ENCODE data around the gene CDIPT.

The CDIPT gene

GRCh38 chr16:29816694-29817441 is 46.2 kb downstream of the CDIPT start:
- H3K4me3 ChIP-seq (ENCODE audit: insufficient read depth in 1 of 2, low read depth in 1 of 2, low read length in 2 of 2) = peak overlapping the region; percentile 71 to 90
- peak overlapping the region in 1 of 2 experiments; percentile 84 for H3K14ac ChIP-seq (ENCODE audit: low read length in 2 of 2)
- peak overlapping the region; percentile 92 to 93 for H3K18ac ChIP-seq (ENCODE audit: low read depth in 1 of 2, low read length in 2 of 2)
- H3K23ac ChIP-seq (ENCODE audit: low read length in 2 of 2) = no peak overlapping the region
- peak overlapping the region; percentile 78 for H4K91ac ChIP-seq (ENCODE audit: low read length)
- peak overlapping the region; percentile 93 to 97 for H3K4ac ChIP-seq (ENCODE audit: low read depth in 1 of 2, low read length in 2 of 2)
- peaks cover 40% of the 10 kb centered on the region for H3K4me1 ChIP-seq (ENCODE audit: control insufficient read depth, insufficient read depth, low read depth, low read length)
- H3K79me1 ChIP-seq (replicated peaks; ENCODE audit: low read length, poor library complexity, severe bottlenecking) = peaks cover 10% of the 10 kb centered on the region
- H2AFZ ChIP-seq (ENCODE audit: low read depth, low read length) = peak overlapping the region; percentile 18
- DNase-seq = peak; percentile 72
- H2BK120ac ChIP-seq (ENCODE audit: low read depth, low read length) = peak overlapping the region; percentile 71
- peak overlapping the region; percentile 89 for H4K8ac ChIP-seq (ENCODE audit: low read length)
- H3K27ac ChIP-seq (ENCODE audit: low read length, poor library complexity, severe bottlenecking) = peak overlapping the region; percentile 89
- no peaks in the 10 kb centered on the region for H3K27me3 ChIP-seq (ENCODE audit: control insufficient read depth in 1 of 2, insufficient read depth in 1 of 2, low read length in 2 of 2)
- H3K9ac ChIP-seq (ENCODE audit: low read length) = peak overlapping the region; percentile 93
- H2AK5ac ChIP-seq (ENCODE audit: low read length, severe bottlenecking) = no peak overlapping the region
- peaks cover 11 to 22% of the 10 kb centered on the region in 2 experiments for H3K36me3 ChIP-seq (ENCODE audit: control insufficient read depth in 1 of 2, insufficient read depth in 2 of 2, low read depth in 1 of 2, low read length in 2 of 2)
- peak overlapping the region; percentile 88 for H3K4me2 ChIP-seq (ENCODE audit: low read length, poor library complexity, severe bottlenecking)
- H2BK12ac ChIP-seq (ENCODE audit: low read length in 2 of 2) = peak overlapping the region; percentile 69 to 84
- H2BK15ac ChIP-seq (ENCODE audit: low read depth, poor library complexity, severe bottlenecking) = peak overlapping the region; percentile 86
- no peaks in the 10 kb centered on the region for H3K9me3 ChIP-seq (ENCODE audit: control insufficient read depth, low read length)
- H2BK5ac ChIP-seq (ENCODE audit: low read depth, low read length, poor library complexity, severe bottlenecking) = peak overlapping the region; percentile 50
- under 1% methylated on average over 33 of the region's 37 CpGs for WGBS

GRCh38 chr16:29815793-29816693 is 47.0 kb downstream of the CDIPT start, which contains the start of gene PAGR1:
Gene PAGR1, plus strand, starts transcription at chr16:29816152. Its CDS starts 374 bp downstream, at chr16:29816526.
- H3K27me3 ChIP-seq (ENCODE audit: control insufficient read depth in 1 of 2, insufficient read depth in 1 of 2, low read length in 2 of 2) = no peaks in the 10 kb centered on the region
- peak within 1 kb of the TSS; percentile 71 to 90 for H3K4me3 ChIP-seq (ENCODE audit: insufficient read depth in 1 of 2, low read depth in 1 of 2, low read length in 2 of 2)
- H2BK15ac ChIP-seq (ENCODE audit: low read depth, poor library complexity, severe bottlenecking) = peak within 1 kb of the TSS; percentile 86
- H2AFZ ChIP-seq (ENCODE audit: low read depth, low read length) = peak within 1 kb of the TSS; percentile 47
- peak within 1 kb of the TSS; percentile 92 to 98 for H3K18ac ChIP-seq (ENCODE audit: low read depth in 1 of 2, low read length in 2 of 2)
- H3K14ac ChIP-seq (ENCODE audit: low read length in 2 of 2) = peak within 1 kb of the TSS in 1 of 2 experiments; percentile 84
- H4K8ac ChIP-seq (ENCODE audit: low read length) = peak within 1 kb of the TSS; percentile 89
- H3K4ac ChIP-seq (ENCODE audit: low read depth in 1 of 2, low read length in 2 of 2) = peak within 1 kb of the TSS; percentile 93 to 97
- H3K4me1 ChIP-seq (ENCODE audit: control insufficient read depth, insufficient read depth, low read depth, low read length) = peaks cover 43% of the 10 kb centered on the region
- H3K27ac ChIP-seq (ENCODE audit: low read length, poor library complexity, severe bottlenecking) = peak within 1 kb of the TSS; percentile 89
- H2BK5ac ChIP-seq (ENCODE audit: low read depth, low read length, poor library complexity, severe bottlenecking) = peak within 1 kb of the TSS; percentile 50
- peaks cover 10% of the 10 kb centered on the region for H3K79me1 ChIP-seq (replicated peaks; ENCODE audit: low read length, poor library complexity, severe bottlenecking)
- no peak within 1 kb of the TSS for H2AK5ac ChIP-seq (ENCODE audit: low read length, severe bottlenecking)
- peaks cover 11 to 22% of the 10 kb centered on the region in 2 experiments for H3K36me3 ChIP-seq (ENCODE audit: control insufficient read depth in 1 of 2, insufficient read depth in 2 of 2, low read depth in 1 of 2, low read length in 2 of 2)
- peak within 1 kb of the TSS; percentile 93 for H3K9ac ChIP-seq (ENCODE audit: low read length)
- H3K23ac ChIP-seq (ENCODE audit: low read length in 2 of 2) = peak within 1 kb of the TSS in 1 of 2 experiments; percentile 34
- peak within 1 kb of the TSS; percentile 71 for H2BK120ac ChIP-seq (ENCODE audit: low read depth, low read length)
- peak within 1 kb of the TSS; percentile 90 for H3K4me2 ChIP-seq (ENCODE audit: low read length, poor library complexity, severe bottlenecking)
- peak within 1 kb of the TSS; percentile 78 for H4K91ac ChIP-seq (ENCODE audit: low read length)
- H3K9me3 ChIP-seq (ENCODE audit: control insufficient read depth, low read length) = no peaks in the 10 kb centered on the region
- peak within 1 kb of the TSS; percentile 69 to 84 for H2BK12ac ChIP-seq (ENCODE audit: low read length in 2 of 2)
- WGBS = under 1% methylated on average over 67 of the region's 70 CpGs
- peak; percentile 99 for DNase-seq

GRCh38 chr16:29815032-29815721 is 47.8 kb downstream of the CDIPT start:
- Histone ChIP-seq H3K4me3 (ENCODE audit: insufficient read depth in 1 of 2, low read depth in 1 of 2, low read length in 2 of 2) (peak overlapping the region; percentile 44 to 90), H3K14ac (ENCODE audit: low read length in 2 of 2) (no peak overlapping the region), H2BK120ac (ENCODE audit: low read depth, low read length) (no peak overlapping the region), H3K79me1 (replicated peaks; ENCODE audit: low read length, poor library complexity, severe bottlenecking) (peaks cover 10% of the 10 kb centered on the region), H4K8ac (ENCODE audit: low read length) (peak overlapping the region; percentile 75), H4K91ac (ENCODE audit: low read length) (peak overlapping the region; percentile 45), H3K23ac (ENCODE audit: low read length in 2 of 2) (peak overlapping the region in 1 of 2 experiments; percentile 34), H3K9me3 (ENCODE audit: control insufficient read depth, low read length) (no peaks in the 10 kb centered on the region), H2BK12ac (ENCODE audit: low read length in 2 of 2) (peak overlapping the region in 1 of 2 experiments; percentile 80), H2AK5ac (ENCODE audit: low read length, severe bottlenecking) (no peak overlapping the region), H2AFZ (ENCODE audit: low read depth, low read length) (peak overlapping the region; percentile 47), H3K9ac (ENCODE audit: low read length) (peak overlapping the region; percentile 93), H3K27me3 (ENCODE audit: control insufficient read depth in 1 of 2, insufficient read depth in 1 of 2, low read length in 2 of 2) (no peaks in the 10 kb centered on the region), H3K4me2 (ENCODE audit: low read length, poor library complexity, severe bottlenecking) (peak overlapping the region; percentile 90), H3K27ac (ENCODE audit: low read length, poor library complexity, severe bottlenecking) (peak overlapping the region; percentile 89), H3K4me1 (ENCODE audit: control insufficient read depth, insufficient read depth, low read depth, low read length) (peaks cover 50% of the 10 kb centered on the region), H2BK5ac (ENCODE audit: low read depth, low read length, poor library complexity, severe bottlenecking) (no peak overlapping the region), H3K18ac (ENCODE audit: low read depth in 1 of 2, low read length in 2 of 2) (peak overlapping the region in 1 of 2 experiments; percentile 74), H3K4ac (ENCODE audit: low read depth in 1 of 2, low read length in 2 of 2) (peak overlapping the region; percentile 57 to 74), H2BK15ac (ENCODE audit: low read depth, poor library complexity, severe bottlenecking) (no peak overlapping the region), H3K36me3 (ENCODE audit: control insufficient read depth in 1 of 2, insufficient read depth in 2 of 2, low read depth in 1 of 2, low read length in 2 of 2) (peaks cover 19 to 25% of the 10 kb centered on the region in 2 experiments)
- WGBS = 6% methylated on average over 33 of the region's 39 CpGs
- peak; percentile 13 for DNase-seq

Data from mesenchymal stem cell (in vitro differentiated cells and primary cell).